Left ventricle myocardium inferior (tissue), 1 donor: ENCODE results near the gene CCDC106. TPM values are rescaled to one million over a fixed set of nuclear protein-coding genes. Genes with fewer than 3 reads are reported as not detected.

Source experiments
- DNase-seq: peaks from one replicate; pipeline ENCODE4 v3.0.0-alpha.2; 2020
- H3K27ac ChIP-seq: fragments of 200-600 bp; replicated peaks from 2 replicates; pipeline ENCODE4 v1.8.0; 2021
- H3K27me3 ChIP-seq: fragments of 200-600 bp; 2 replicates; pipeline ENCODE4 v1.8.0; 2021; ENCODE audit warnings: low read depth
- H3K36me3 ChIP-seq: fragments of 200-600 bp; 2 replicates; pipeline ENCODE4 v1.8.0; 2021
- H3K4me1 ChIP-seq: fragments of 200-600 bp; 2 replicates; pipeline ENCODE4 v1.8.0; 2021
- H3K4me3 ChIP-seq: fragments of 200-600 bp; 2 replicates; pipeline ENCODE4 v1.8.0; 2021; ENCODE audit warnings: mild to moderate bottlenecking, moderate library complexity
- H3K9me3 ChIP-seq: fragments of 200-600 bp; replicated peaks from 2 replicates; pipeline ENCODE4 v1.8.0; 2021
- CTCF ChIP-seq: fragments of 200-600 bp; IDR thresholded peaks from 2 replicates; pipeline ENCODE4 v1.8.0; 2021; ENCODE audit warnings: antibody characterized with exemption, mild to moderate bottlenecking, borderline replicate concordance
- intact Hi-C: fragments of 100-400 bp; cut with micrococcal nuclease; formaldehyde crosslinking; loops from one replicate; pipeline ENCODE4 v1.11.0; 2022
- total RNA-seq: library from RNA; stranded (reverse); fragmentation: NEBNext Ultra II Directional; extraction: Animal tissue kit (Norgen Biotek cat#: 25700); gene quantifications from one replicate; pipeline ENCODE4 v1.2.1, GENCODE V29; 2021
- donor health status: DM: no; HTN: yes; CAD: no; lungs with severe emphysema.

Gene CCDC106
- total RNA-seq, 1 donor from 2014 or later = 14.6 TPM

GRCh38 chr19:55615543-55616394 is 32.2 kb upstream of the CCDC106 start:
- no peak overlapping the region for H3K4me3 ChIP-seq
- intact Hi-C loops = no loop called here
- no peaks in the 10 kb centered on the region for H3K9me3 ChIP-seq
- peaks cover 25% of the 10 kb centered on the region for H3K4me1 ChIP-seq
- H3K27ac ChIP-seq = no peak overlapping the region
- no peaks in the 10 kb centered on the region for H3K27me3 ChIP-seq
- TF ChIP-seq CTCF = no peak
- peaks cover 42% of the 10 kb centered on the region for H3K36me3 ChIP-seq
- no peak for DNase-seq

DNA sequence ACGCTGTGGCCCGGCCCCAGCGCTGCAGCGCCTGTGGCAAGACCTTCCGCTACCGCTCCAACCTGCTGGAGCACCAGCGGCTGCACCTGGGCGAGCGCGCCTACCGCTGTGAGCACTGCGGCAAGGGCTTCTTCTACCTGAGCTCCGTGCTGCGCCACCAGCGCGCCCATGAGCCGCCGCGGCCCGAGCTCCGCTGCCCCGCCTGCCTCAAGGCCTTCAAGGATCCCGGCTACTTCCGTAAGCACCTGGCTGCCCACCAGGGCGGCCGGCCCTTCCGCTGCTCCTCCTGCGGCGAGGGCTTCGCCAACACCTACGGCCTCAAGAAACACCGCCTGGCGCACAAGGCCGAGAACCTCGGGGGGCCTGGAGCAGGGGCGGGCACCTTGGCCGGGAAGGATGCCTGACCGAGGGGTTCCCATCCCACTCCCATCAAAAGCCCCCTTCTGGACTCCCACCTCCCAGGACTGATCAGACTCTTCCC is 31.6 kb upstream of the CCDC106 start:
- H3K4me3 ChIP-seq = no peak overlapping the region
- H3K27ac ChIP-seq = no peak overlapping the region
- peaks cover 42% of the 10 kb centered on the region for H3K36me3 ChIP-seq
- DNase-seq = no peak
- no peak for TF ChIP-seq CTCF
- H3K27me3 ChIP-seq = no peaks in the 10 kb centered on the region
- H3K4me1 ChIP-seq = peaks cover 19% of the 10 kb centered on the region
- no peaks in the 10 kb centered on the region for H3K9me3 ChIP-seq
- intact Hi-C loops = no loop called here

DNA sequence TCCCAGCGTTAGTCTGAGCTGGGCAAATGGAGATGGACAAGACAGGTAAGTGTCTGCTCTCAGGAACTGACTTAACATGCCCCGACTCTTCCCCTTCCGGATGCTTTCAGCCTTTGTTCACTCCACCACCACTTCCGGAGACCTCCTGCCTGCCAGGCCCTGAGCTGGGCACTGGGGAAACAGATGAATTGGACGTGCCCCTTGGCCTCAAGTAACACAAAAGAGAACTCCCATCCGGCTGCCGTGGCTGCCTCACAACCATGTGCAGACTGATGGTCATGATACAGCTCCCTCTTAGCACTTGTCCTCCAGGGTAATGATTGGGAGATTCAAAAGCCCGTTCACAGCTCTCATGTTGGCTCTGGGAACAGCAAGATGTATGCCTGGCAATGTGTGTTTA is 30.6 kb upstream of the CCDC106 start:
- Histone ChIP-seq H3K4me3 (no peak overlapping the region), H3K27ac (no peak overlapping the region), H3K27me3 (no peaks in the 10 kb centered on the region), H3K4me1 (peaks cover 9% of the 10 kb centered on the region), H3K9me3 (no peaks in the 10 kb centered on the region), H3K36me3 (peaks cover 50% of the 10 kb centered on the region)
- no peak for DNase-seq
- TF ChIP-seq CTCF = no peak
- intact Hi-C loops = no loop called here

DNA sequence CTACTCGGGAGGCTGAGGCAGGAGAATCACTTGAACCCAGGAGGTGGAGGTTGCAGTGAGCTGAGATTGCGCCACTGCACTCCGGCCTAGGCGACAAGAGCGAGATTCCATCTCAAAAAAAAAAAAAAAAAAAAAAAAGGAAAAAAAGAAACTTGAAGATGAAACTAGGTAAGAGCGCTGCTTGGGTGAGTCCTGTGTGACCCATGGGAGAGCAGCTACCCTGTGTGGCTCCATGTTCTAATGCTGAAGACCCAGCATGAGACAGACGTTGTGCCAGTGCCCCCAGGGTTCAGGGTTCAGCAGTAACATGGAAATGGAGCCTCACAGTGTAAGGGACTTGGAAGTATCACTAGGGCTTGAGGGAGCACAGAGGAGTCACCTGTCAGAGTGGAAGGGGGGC is 29.6 kb upstream of the CCDC106 start:
- intact Hi-C loops = no loop called here
- H3K27ac ChIP-seq = peak overlapping the region; percentile 2
- H3K4me1 ChIP-seq = peaks cover 10% of the 10 kb centered on the region
- H3K9me3 ChIP-seq = no peaks in the 10 kb centered on the region
- H3K27me3 ChIP-seq = no peaks in the 10 kb centered on the region
- H3K36me3 ChIP-seq = peaks cover 52% of the 10 kb centered on the region
- no peak for TF ChIP-seq CTCF
- H3K4me3 ChIP-seq = no peak overlapping the region
- DNase-seq = no peak

DNA sequence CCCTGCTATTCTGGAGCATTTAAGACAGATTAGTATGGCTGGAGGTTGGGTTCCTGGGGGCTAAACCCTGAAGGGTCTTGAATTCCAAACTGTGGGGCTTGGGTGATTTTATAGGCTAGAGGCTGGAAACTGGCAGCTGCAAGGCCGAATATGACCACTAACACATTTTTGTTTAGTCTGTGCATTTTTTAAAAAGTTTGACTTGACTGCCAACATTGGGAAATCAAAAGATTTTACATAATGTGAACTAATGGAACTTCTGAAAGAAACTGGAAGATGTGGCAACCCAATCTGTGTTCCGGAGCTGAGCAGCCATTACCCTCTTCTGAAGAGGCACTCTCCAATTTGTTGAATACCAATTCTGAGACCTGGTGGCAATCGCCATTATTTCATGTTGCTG is 28.7 kb upstream of the CCDC106 start:
- Histone ChIP-seq H3K4me1 (peaks cover 16% of the 10 kb centered on the region), H3K4me3 (no peak overlapping the region), H3K27me3 (no peaks in the 10 kb centered on the region), H3K9me3 (no peaks in the 10 kb centered on the region), H3K36me3 (peaks cover 47% of the 10 kb centered on the region), H3K27ac (peak overlapping the region; percentile 27)
- no peak for DNase-seq
- no peak for TF ChIP-seq CTCF
- intact Hi-C loops = no loop called here
